ENCODE data around the gene ELMOD1.

ELMOD1 gene

DNA sequence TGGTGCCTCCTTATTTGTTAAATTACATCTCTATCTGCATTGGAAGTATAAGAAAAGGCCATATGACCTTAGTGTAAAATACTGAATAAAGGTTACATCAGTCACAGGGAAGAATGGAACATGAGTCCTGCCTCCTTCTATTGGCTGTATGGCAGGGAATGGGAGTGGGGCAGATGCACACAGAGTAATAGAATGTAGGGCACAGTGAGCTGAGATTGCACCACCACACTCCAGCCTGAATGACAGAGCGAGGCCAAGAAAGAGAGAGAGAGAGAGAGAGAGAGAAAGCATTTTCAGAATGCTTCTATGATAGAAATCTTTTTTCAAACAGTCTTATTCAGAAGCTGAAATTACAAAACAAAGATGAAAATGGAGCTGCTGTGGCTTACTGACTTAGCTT, 62.1 kb downstream of the ELMOD1 start:
- DNase-seq (ENCODE audit: low read depth in 1 of 2, low spot score in 1 of 2) = no peak
- no peak overlapping the region for H3K27ac ChIP-seq (replicated peaks)
- no peak for TF ChIP-seq SPI1 (IDR thresholded peaks at IDR 0.05; ENCODE audit: borderline replicate concordance, low read depth)
- TF ChIP-seq, protein P1, sequence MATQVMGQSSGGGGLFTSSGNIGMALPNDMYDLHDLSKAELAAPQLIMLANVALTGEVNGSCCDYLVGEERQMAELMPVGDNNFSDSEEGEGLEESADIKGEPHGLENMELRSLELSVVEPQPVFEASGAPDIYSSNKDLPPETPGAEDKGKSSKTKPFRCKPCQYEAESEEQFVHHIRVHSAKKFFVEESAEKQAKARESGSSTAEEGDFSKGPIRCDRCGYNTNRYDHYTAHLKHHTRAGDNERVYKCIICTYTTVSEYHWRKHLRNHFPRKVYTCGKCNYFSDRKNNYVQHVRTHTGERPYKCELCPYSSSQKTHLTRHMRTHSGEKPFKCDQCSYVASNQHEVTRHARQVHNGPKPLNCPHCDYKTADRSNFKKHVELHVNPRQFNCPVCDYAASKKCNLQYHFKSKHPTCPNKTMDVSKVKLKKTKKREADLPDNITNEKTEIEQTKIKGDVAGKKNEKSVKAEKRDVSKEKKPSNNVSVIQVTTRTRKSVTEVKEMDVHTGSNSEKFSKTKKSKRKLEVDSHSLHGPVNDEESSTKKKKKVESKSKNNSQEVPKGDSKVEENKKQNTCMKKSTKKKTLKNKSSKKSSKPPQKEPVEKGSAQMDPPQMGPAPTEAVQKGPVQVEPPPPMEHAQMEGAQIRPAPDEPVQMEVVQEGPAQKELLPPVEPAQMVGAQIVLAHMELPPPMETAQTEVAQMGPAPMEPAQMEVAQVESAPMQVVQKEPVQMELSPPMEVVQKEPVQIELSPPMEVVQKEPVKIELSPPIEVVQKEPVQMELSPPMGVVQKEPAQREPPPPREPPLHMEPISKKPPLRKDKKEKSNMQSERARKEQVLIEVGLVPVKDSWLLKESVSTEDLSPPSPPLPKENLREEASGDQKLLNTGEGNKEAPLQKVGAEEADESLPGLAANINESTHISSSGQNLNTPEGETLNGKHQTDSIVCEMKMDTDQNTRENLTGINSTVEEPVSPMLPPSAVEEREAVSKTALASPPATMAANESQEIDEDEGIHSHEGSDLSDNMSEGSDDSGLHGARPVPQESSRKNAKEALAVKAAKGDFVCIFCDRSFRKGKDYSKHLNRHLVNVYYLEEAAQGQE (IDR thresholded peaks at IDR 0.05; ENCODE audit: insufficient replicate concordance, low read depth) = no peak
- TF ChIP-seq, protein P2, sequence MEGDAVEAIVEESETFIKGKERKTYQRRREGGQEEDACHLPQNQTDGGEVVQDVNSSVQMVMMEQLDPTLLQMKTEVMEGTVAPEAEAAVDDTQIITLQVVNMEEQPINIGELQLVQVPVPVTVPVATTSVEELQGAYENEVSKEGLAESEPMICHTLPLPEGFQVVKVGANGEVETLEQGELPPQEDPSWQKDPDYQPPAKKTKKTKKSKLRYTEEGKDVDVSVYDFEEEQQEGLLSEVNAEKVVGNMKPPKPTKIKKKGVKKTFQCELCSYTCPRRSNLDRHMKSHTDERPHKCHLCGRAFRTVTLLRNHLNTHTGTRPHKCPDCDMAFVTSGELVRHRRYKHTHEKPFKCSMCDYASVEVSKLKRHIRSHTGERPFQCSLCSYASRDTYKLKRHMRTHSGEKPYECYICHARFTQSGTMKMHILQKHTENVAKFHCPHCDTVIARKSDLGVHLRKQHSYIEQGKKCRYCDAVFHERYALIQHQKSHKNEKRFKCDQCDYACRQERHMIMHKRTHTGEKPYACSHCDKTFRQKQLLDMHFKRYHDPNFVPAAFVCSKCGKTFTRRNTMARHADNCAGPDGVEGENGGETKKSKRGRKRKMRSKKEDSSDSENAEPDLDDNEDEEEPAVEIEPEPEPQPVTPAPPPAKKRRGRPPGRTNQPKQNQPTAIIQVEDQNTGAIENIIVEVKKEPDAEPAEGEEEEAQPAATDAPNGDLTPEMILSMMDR (IDR thresholded peaks at IDR 0.05; ENCODE audit: insufficient read depth, low read length) = no peak
- TF ChIP-seq GABPA (IDR thresholded peaks at IDR 0.05; ENCODE audit: low read depth) = no peak
- TF ChIP-seq POLR2AphosphoS5 (IDR thresholded peaks at IDR 0.05; ENCODE audit: low read depth) = no peak
- H3K4me3 ChIP-seq (replicated peaks; ENCODE audit: insufficient read depth, low read length) = no peak overlapping the region
- peaks cover 13% of the 10 kb centered on the region for H3K27me3 ChIP-seq (ENCODE audit: insufficient read depth, poor library complexity, severe bottlenecking)

GRCh38 chr11:107655602-107656001, 64.7 kb downstream of the ELMOD1 start:
- peaks cover 7% of the 10 kb centered on the region for H3K27me3 ChIP-seq (ENCODE audit: insufficient read depth, poor library complexity, severe bottlenecking)
- no peak for DNase-seq (ENCODE audit: low read depth in 1 of 2, low spot score in 1 of 2)
- TF ChIP-seq GABPA (IDR thresholded peaks at IDR 0.05; ENCODE audit: low read depth) (no peak), SPI1 (IDR thresholded peaks at IDR 0.05; ENCODE audit: borderline replicate concordance, low read depth) (no peak), POLR2AphosphoS5 (IDR thresholded peaks at IDR 0.05; ENCODE audit: low read depth) (no peak)
- TF ChIP-seq, protein P1 (IDR thresholded peaks at IDR 0.05; ENCODE audit: insufficient replicate concordance, low read depth) = no peak
- TF ChIP-seq, protein P2 (IDR thresholded peaks at IDR 0.05; ENCODE audit: insufficient read depth, low read length) = no peak
- H3K4me3 ChIP-seq (replicated peaks; ENCODE audit: insufficient read depth, low read length) = no peak overlapping the region
- H3K27ac ChIP-seq (replicated peaks) = no peak overlapping the region

GRCh38 chr11:107659310-107659709, 68.4 kb downstream of the ELMOD1 start:
- Histone ChIP-seq H3K4me3 (replicated peaks; ENCODE audit: insufficient read depth, low read length) (no peak overlapping the region), H3K27me3 (ENCODE audit: insufficient read depth, poor library complexity, severe bottlenecking) (no peaks in the 10 kb centered on the region), H3K27ac (replicated peaks) (no peak overlapping the region)
- DNase-seq (ENCODE audit: low read depth in 1 of 2, low spot score in 1 of 2) = no peak
- TF ChIP-seq POLR2AphosphoS5 (IDR thresholded peaks at IDR 0.05; ENCODE audit: low read depth) = no peak
- no peak for TF ChIP-seq GABPA (IDR thresholded peaks at IDR 0.05; ENCODE audit: low read depth)
- TF ChIP-seq, protein P2 (IDR thresholded peaks at IDR 0.05; ENCODE audit: insufficient read depth, low read length) = no peak
- TF ChIP-seq, protein P1 (IDR thresholded peaks at IDR 0.05; ENCODE audit: insufficient replicate concordance, low read depth) = no peak
- no peak for TF ChIP-seq SPI1 (IDR thresholded peaks at IDR 0.05; ENCODE audit: borderline replicate concordance, low read depth)
